HEK293 (cell line): Measurements from ENCODE around the gene DDX41.
A peak's percentile ranks its signal among the peaks of the same experiment; 100 is the strongest.

Experiments
- CTCF ChIA-PET: fragments of 350-600 bp; formaldehyde crosslinking; extraction: SDS; loops from one replicate; lab custom pipeline; 2021; ENCODE audit warnings: antibody characterized with exemption; lab: Yijun Ruan, JAX
- POLR2A ChIA-PET: fragments of 300-600 bp; formaldehyde crosslinking; extraction: SDS; loops from one replicate; lab custom pipeline; 2020; ENCODE audit warnings: antibody characterized with exemption, inconsistent platforms; lab: Yijun Ruan, JAX
- H3K27ac ChIP-seq: fragments of 200-500 bp; sonication (Bioruptor generic); 2 replicates; pipeline ENCODE4 v1.5.1; 2014; ENCODE audit warnings: low read depth, low read length, control low read depth, inconsistent platforms; ENCODE audit errors: extremely low read depth
- H3K36me3 ChIP-seq, 2 experiments: fragments of 200-500 bp in 1 of 2; sonication (Bioruptor generic) in 1 of 2; 1 replicate in 1 of 2; 2 replicates in 1 of 2; pipeline ENCODE4 v1.5.1; 2014 to 2017; ENCODE audit warnings: inconsistent platforms in 2 of 2, low read length in 2 of 2; ENCODE audit not compliant: control insufficient read depth in 2 of 2, insufficient read depth in 1 of 2
- H3K4me1 ChIP-seq: fragments of 200-500 bp; sonication (Bioruptor generic); 2 replicates; pipeline ENCODE4 v1.5.1; 2014; ENCODE audit warnings: mild to moderate bottlenecking, low read length, inconsistent platforms; ENCODE audit not compliant: control insufficient read depth, insufficient read depth
- H3K4me3 ChIP-seq: 2 replicates; pipeline ENCODE4 v1.5.1; 2011; ENCODE audit warnings: low read depth, mild to moderate bottlenecking, control low read depth, low read length, moderate library complexity
- H3K9me3 ChIP-seq: fragments of 200-500 bp; sonication (Bioruptor generic); 2 replicates; pipeline ENCODE4 v1.5.1; 2014; ENCODE audit warnings: low read depth, low read length, inconsistent platforms; ENCODE audit not compliant: control insufficient read depth, insufficient read depth
- GFI1B ChIP-seq: fragments of 450-650 bp; formaldehyde crosslinking; IDR thresholded peaks from 2 replicates; pipeline ENCODE4 v1.5.1; 2016; ENCODE audit warnings: missing biosample characterization, missing genetic modification characterization
- MZF1 ChIP-seq: fragments of 450-650 bp; formaldehyde crosslinking; IDR thresholded peaks from 2 replicates; pipeline ENCODE4 v1.5.1; 2017; ENCODE audit warnings: missing biosample characterization, missing genetic modification characterization, borderline replicate concordance
- PRDM1 ChIP-seq: fragments of 450-650 bp; formaldehyde crosslinking; IDR thresholded peaks from 2 replicates; pipeline ENCODE4; 2016; ENCODE audit warnings: missing biosample characterization, missing genetic modification characterization
- RBAK ChIP-seq: fragments of 450-650 bp; formaldehyde crosslinking; IDR thresholded peaks from 2 replicates; pipeline ENCODE4 v1.5.1; 2016; ENCODE audit warnings: missing biosample characterization, missing genetic modification characterization
- SP2 ChIP-seq: fragments of 450-650 bp; formaldehyde crosslinking; IDR thresholded peaks from 2 replicates; pipeline ENCODE4 v1.5.1; 2016; ENCODE audit warnings: missing biosample characterization, missing genetic modification characterization
- TCF7L2 ChIP-seq: IDR thresholded peaks from 2 replicates; pipeline ENCODE4 v1.6.1; 2011; ENCODE audit warnings: low read depth, mild to moderate bottlenecking, inconsistent platforms, low read length, moderate library complexity, borderline replicate concordance
- ZEB2 ChIP-seq: fragments of 450-650 bp; formaldehyde crosslinking; IDR thresholded peaks from 2 replicates; pipeline ENCODE4 v1.5.1; 2016; ENCODE audit warnings: missing biosample characterization, missing genetic modification characterization
- ZFP41 ChIP-seq: fragments of 450-650 bp; formaldehyde crosslinking; IDR thresholded peaks from 2 replicates; pipeline ENCODE4 v1.5.1; 2016; ENCODE audit warnings: missing biosample characterization, missing genetic modification characterization, borderline replicate concordance
- ZNF121 ChIP-seq: fragments of 450-650 bp; formaldehyde crosslinking; IDR thresholded peaks from 2 replicates; pipeline ENCODE4 v1.5.1; 2016; ENCODE audit warnings: missing biosample characterization, missing genetic modification characterization
- ZNF335 ChIP-seq: fragments of 450-650 bp; formaldehyde crosslinking; conservative IDR thresholded peaks from 2 replicates; pipeline ENCODE4 v1.5.1; 2016; ENCODE audit warnings: missing biosample characterization, missing genetic modification characterization
- ZNF366 ChIP-seq: fragments of 450-650 bp; formaldehyde crosslinking; conservative IDR thresholded peaks from 2 replicates; pipeline ENCODE4 v1.5.1; 2016; ENCODE audit warnings: missing biosample characterization, missing genetic modification characterization
- ZNF37A ChIP-seq: fragments of 450-650 bp; IDR thresholded peaks from 2 replicates; pipeline ENCODE4 v1.5.1; 2018; ENCODE audit warnings: missing biosample characterization, missing genetic modification characterization
- ZNF416 ChIP-seq: fragments of 450-650 bp; formaldehyde crosslinking; IDR thresholded peaks from 2 replicates; pipeline ENCODE4 v1.5.1; 2016; ENCODE audit warnings: missing biosample characterization, missing genetic modification characterization
- ZNF473 ChIP-seq: fragments of 450-650 bp; formaldehyde crosslinking; IDR thresholded peaks from 2 replicates; pipeline ENCODE4 v1.5.1; 2017; ENCODE audit warnings: missing biosample characterization, missing genetic modification characterization
- ZNF521 ChIP-seq: fragments of 450-650 bp; formaldehyde crosslinking; IDR thresholded peaks from 2 replicates; pipeline ENCODE4 v1.5.1; 2017; ENCODE audit warnings: missing biosample characterization, mild to moderate bottlenecking, missing genetic modification characterization
- ZNF571 ChIP-seq: fragments of 450-650 bp; formaldehyde crosslinking; IDR thresholded peaks from 2 replicates; pipeline ENCODE4 v1.5.0; 2017; ENCODE audit warnings: missing biosample characterization, missing genetic modification characterization
- ZNF600 ChIP-seq: fragments of 450-650 bp; formaldehyde crosslinking; IDR thresholded peaks from 2 replicates; pipeline ENCODE4 v1.5.1; 2016; ENCODE audit warnings: missing biosample characterization, missing genetic modification characterization
- ZNF629 ChIP-seq: fragments of 450-650 bp; formaldehyde crosslinking; IDR thresholded peaks from 2 replicates; pipeline ENCODE4 v1.5.1; 2017; ENCODE audit warnings: missing biosample characterization, missing genetic modification characterization
- ZNF660 ChIP-seq: fragments of 450-650 bp; IDR thresholded peaks from 2 replicates; pipeline ENCODE4 v1.5.1; 2018; ENCODE audit warnings: missing biosample characterization, mild to moderate bottlenecking, missing genetic modification characterization
- ZNF664 ChIP-seq: fragments of 450-650 bp; formaldehyde crosslinking; IDR thresholded peaks from 2 replicates; pipeline ENCODE4 v1.5.1; 2016; ENCODE audit warnings: missing biosample characterization, missing genetic modification characterization
- ZNF768 ChIP-seq: fragments of 450-650 bp; formaldehyde crosslinking; IDR thresholded peaks from 2 replicates; pipeline ENCODE4 v1.5.1; 2018; ENCODE audit warnings: missing biosample characterization, mild to moderate bottlenecking, missing genetic modification characterization
- ZNF776 ChIP-seq: fragments of 450-650 bp; formaldehyde crosslinking; IDR thresholded peaks from 2 replicates; pipeline ENCODE4 v1.5.0; 2017; ENCODE audit warnings: missing biosample characterization, missing genetic modification characterization, borderline replicate concordance
- ZNF785 ChIP-seq: fragments of 450-650 bp; formaldehyde crosslinking; IDR thresholded peaks from 2 replicates; pipeline ENCODE4 v1.5.1; 2016; ENCODE audit warnings: missing biosample characterization, missing genetic modification characterization
- TF ChIP-seq, protein P1 (sequence below): fragments of 450-650 bp; IDR thresholded peaks from 2 replicates; pipeline ENCODE4 v1.5.1; 2018; ENCODE audit warnings: missing biosample characterization, mild to moderate bottlenecking, missing genetic modification characterization
- TF ChIP-seq, protein P2 (sequence below): fragments of 450-650 bp; formaldehyde crosslinking; IDR thresholded peaks from 2 replicates; pipeline ENCODE4 v1.5.1; 2016; ENCODE audit warnings: missing biosample characterization, missing genetic modification characterization
- TF ChIP-seq, protein P3 (sequence below): fragments of 450-650 bp; formaldehyde crosslinking; IDR thresholded peaks from 2 replicates; pipeline ENCODE4 v1.5.1; 2016; ENCODE audit warnings: missing biosample characterization, missing genetic modification characterization
- TF ChIP-seq, protein P4 (sequence below): fragments of 450-650 bp; formaldehyde crosslinking; IDR thresholded peaks from 2 replicates; pipeline ENCODE4 v1.5.1; 2016; ENCODE audit warnings: missing biosample characterization, missing genetic modification characterization, low read depth
- TF ChIP-seq, protein P5 (sequence below): fragments of 450-650 bp; formaldehyde crosslinking; IDR thresholded peaks from 2 replicates; pipeline ENCODE4 v1.5.1; 2016; ENCODE audit warnings: missing biosample characterization, missing genetic modification characterization

Gene DDX41

DNA sequence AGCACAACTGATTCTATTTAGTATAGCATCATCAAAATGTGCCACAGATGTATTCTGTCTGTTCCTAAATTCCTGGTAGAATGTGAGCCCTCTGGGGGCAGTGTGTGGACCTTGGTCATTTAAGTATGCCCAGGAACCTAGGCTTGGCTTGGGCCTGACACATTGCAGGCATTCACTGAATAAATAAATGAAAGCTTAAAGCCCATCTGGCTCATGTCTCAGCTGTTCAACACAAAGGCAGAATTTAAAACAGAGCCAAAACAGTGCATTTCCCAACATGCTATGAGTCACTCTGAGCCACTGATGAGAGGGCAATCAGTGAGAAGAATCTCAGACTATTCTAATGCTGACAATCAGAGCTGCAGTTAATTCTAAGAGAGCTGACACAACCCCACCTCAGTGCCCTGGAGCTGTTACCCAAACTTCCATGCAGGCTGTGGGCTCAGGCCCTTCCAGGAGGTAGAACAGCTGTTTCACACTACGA lies 29.5 kb upstream of the DDX41 start:
- Histone ChIP-seq H3K9me3 (no peaks in the 10 kb centered on the region), H3K36me3 (peaks cover 4 to 44% of the 10 kb centered on the region in 2 experiments; a peak in 1 of 3 replicates), H3K27ac (0 out of 2 replicates have a peak overlapping the region, but pooled peaks have one; percentile 3), H3K4me3 (no peak overlapping the region), H3K4me1 (peaks cover 3% of the 10 kb centered on the region; the same call in 1 of the 2 replicates)
- ChIA-PET CTCF (interaction anchor here (0.7 to 1.4 kb wide), 5 partner anchors 8 to 45 kb away, joined by 3 to 6 read pairs (median 3); no protein-coding TSS in a partner anchor), POLR2A (interaction anchor here (0.9 to 1.1 kb wide), 2 partner anchors 22 to 30 kb away, joined by 3 read pairs; no protein-coding TSS in a partner anchor)
- TF ChIP-seq ZNF37A: no peak
- TF ChIP-seq ZEB2: peak; percentile 72
- TF ChIP-seq, protein P1, sequence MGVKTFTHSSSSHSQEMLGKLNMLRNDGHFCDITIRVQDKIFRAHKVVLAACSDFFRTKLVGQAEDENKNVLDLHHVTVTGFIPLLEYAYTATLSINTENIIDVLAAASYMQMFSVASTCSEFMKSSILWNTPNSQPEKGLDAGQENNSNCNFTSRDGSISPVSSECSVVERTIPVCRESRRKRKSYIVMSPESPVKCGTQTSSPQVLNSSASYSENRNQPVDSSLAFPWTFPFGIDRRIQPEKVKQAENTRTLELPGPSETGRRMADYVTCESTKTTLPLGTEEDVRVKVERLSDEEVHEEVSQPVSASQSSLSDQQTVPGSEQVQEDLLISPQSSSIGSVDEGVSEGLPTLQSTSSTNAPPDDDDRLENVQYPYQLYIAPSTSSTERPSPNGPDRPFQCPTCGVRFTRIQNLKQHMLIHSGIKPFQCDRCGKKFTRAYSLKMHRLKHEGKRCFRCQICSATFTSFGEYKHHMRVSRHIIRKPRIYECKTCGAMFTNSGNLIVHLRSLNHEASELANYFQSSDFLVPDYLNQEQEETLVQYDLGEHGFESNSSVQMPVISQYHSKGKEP: peak; percentile 68; the same call in 1 of the 2 replicates
- no peak for TF ChIP-seq ZNF521 (tag by site-specific recombination)
- 0 out of 2 replicates have a peak, but pooled peaks have one; percentile 29 for TF ChIP-seq ZNF768
- no peak for TF ChIP-seq ZNF121 (tag by site-specific recombination)
- 0 out of 2 replicates have a peak, but pooled peaks have one; percentile 7 for TF ChIP-seq ZNF335 (tag by site-specific recombination)
- TF ChIP-seq ZNF776 (tag by site-specific recombination): no peak
- TF ChIP-seq MZF1 (tag by site-specific recombination): no peak
- peak; percentile 92 for TF ChIP-seq ZNF600 (tag by site-specific recombination)
- peak; percentile 74 for TF ChIP-seq PRDM1 (tag by site-specific recombination)
- no peak for TF ChIP-seq ZNF416 (tag by site-specific recombination)
- TF ChIP-seq ZNF664 (tag by site-specific recombination): peak; percentile 57
- TF ChIP-seq, protein P2, sequence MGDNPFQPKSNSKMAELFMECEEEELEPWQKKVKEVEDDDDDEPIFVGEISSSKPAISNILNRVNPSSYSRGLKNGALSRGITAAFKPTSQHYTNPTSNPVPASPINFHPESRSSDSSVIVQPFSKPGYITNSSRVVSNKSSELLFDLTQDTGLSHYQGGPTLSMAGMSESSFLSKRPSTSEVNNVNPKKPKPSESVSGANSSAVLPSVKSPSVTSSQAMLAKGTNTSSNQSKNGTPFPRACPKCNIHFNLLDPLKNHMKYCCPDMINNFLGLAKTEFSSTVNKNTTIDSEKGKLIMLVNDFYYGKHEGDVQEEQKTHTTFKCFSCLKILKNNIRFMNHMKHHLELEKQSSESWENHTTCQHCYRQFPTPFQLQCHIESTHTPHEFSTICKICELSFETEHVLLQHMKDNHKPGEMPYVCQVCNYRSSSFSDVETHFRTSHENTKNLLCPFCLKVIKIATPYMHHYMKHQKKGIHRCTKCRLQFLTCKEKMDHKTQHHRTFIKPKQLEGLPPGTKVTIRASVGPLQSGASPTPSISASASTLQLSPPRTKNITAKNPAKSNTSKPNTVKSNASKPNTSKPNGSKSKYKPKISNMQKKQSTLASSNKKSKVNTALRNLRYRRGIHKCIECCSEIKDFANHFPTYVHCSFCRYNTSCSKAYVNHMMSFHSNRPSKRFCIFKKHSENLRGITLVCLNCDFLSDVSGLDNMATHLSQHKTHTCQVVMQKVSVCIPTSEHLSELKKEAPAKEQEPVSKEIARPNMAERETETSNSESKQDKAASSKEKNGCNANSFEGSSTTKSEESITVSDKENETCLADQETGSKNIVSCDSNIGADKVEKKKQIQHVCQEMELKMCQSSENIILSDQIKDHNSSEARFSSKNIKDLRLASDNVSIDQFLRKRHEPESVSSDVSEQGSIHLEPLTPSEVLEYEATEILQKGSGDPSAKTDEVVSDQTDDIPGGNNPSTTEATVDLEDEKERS: no peak
- TF ChIP-seq, protein P3, sequence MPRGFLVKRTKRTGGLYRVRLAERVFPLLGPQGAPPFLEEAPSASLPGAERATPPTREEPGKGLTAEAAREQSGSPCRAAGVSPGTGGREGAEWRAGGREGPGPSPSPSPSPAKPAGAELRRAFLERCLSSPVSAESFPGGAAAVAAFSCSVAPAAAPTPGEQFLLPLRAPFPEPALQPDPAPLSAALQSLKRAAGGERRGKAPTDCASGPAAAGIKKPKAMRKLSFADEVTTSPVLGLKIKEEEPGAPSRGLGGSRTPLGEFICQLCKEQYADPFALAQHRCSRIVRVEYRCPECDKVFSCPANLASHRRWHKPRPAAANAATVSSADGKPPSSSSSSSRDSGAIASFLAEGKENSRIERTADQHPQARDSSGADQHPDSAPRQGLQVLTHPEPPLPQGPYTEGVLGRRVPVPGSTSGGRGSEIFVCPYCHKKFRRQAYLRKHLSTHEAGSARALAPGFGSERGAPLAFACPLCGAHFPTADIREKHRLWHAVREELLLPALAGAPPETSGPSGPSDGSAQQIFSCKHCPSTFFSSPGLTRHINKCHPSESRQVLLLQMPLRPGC (tag by site-specific recombination): peak; percentile 74
- TF ChIP-seq, protein P4, sequence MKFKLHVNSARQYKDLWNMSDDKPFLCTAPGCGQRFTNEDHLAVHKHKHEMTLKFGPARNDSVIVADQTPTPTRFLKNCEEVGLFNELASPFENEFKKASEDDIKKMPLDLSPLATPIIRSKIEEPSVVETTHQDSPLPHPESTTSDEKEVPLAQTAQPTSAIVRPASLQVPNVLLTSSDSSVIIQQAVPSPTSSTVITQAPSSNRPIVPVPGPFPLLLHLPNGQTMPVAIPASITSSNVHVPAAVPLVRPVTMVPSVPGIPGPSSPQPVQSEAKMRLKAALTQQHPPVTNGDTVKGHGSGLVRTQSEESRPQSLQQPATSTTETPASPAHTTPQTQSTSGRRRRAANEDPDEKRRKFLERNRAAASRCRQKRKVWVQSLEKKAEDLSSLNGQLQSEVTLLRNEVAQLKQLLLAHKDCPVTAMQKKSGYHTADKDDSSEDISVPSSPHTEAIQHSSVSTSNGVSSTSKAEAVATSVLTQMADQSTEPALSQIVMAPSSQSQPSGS (tag by site-specific recombination): no peak
- no peak for TF ChIP-seq TCF7L2
- TF ChIP-seq RBAK (tag by site-specific recombination): no peak
- peak; percentile 100 for TF ChIP-seq ZNF660 (tag by site-specific recombination)
- peak; percentile 66 for TF ChIP-seq ZNF629 (tag by site-specific recombination)
- TF ChIP-seq, protein P5, sequence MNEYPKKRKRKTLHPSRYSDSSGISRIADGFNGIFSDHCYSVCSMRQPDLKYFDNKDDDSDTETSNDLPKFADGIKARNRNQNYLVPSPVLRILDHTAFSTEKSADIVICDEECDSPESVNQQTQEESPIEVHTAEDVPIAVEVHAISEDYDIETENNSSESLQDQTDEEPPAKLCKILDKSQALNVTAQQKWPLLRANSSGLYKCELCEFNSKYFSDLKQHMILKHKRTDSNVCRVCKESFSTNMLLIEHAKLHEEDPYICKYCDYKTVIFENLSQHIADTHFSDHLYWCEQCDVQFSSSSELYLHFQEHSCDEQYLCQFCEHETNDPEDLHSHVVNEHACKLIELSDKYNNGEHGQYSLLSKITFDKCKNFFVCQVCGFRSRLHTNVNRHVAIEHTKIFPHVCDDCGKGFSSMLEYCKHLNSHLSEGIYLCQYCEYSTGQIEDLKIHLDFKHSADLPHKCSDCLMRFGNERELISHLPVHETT (tag by site-specific recombination): 0 out of 2 replicates have a peak, but pooled peaks have one; percentile 22
- TF ChIP-seq ZNF366 (tag by site-specific recombination): peak; percentile 45; the same call in 1 of the 2 replicates
- TF ChIP-seq ZFP41 (tag by site-specific recombination): no peak
- TF ChIP-seq ZNF785 (tag by site-specific recombination): no peak
- TF ChIP-seq ZNF473 (tag by site-specific recombination): no peak
- TF ChIP-seq SP2 (tag by site-specific recombination): no peak
- TF ChIP-seq ZNF571 (tag by site-specific recombination): no peak
- TF ChIP-seq GFI1B (tag by site-specific recombination): peak; percentile 93
